ENCODE measurements around the gene ZBTB46. TPM values are rescaled to one million over a fixed set of nuclear protein-coding genes. Genes with fewer than 3 reads are reported as not detected.
A peak's percentile ranks its signal among the peaks of the same experiment; 100 is the strongest.

The ZBTB46 gene
- total RNA-seq, 2 donors from 2014 or later: 0.21 to 0.72 TPM

DNA sequence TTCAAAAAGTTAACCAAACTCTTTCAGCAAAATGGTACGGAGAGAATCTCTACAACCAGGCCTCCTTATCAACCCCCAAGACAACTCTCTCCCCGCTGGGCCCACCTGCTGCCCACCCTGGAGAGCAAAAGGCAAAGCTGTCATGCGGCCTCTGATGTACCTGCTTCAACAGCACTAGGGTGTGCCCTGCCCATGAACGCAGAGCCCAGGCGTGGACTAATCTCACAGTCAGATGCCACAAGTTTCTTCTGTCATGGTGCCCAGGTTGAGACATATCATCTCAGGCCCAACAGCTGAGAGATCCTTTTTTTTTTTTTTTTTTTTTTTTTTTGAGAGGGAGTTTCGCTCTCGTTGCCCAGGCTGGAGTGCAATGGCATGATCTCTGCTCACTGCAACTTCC is 65.2 kb downstream of the ZBTB46 start:
- Mint-ChIP-seq H3K27ac (no peak overlapping the region), H3K4me1 (no peaks in the 10 kb centered on the region), H3K4me3 (no peak overlapping the region), H3K36me3 (ENCODE audit: low read depth) (no peaks in the 10 kb centered on the region), H3K27me3 (no peaks in the 10 kb centered on the region)
- ATAC-seq (no peak), DNase-seq (no peak)
- no peaks in the 10 kb centered on the region for H3K9me3 ChIP-seq (ENCODE audit: control insufficient read depth, low read length, poor library complexity, severe bottlenecking)

DNA sequence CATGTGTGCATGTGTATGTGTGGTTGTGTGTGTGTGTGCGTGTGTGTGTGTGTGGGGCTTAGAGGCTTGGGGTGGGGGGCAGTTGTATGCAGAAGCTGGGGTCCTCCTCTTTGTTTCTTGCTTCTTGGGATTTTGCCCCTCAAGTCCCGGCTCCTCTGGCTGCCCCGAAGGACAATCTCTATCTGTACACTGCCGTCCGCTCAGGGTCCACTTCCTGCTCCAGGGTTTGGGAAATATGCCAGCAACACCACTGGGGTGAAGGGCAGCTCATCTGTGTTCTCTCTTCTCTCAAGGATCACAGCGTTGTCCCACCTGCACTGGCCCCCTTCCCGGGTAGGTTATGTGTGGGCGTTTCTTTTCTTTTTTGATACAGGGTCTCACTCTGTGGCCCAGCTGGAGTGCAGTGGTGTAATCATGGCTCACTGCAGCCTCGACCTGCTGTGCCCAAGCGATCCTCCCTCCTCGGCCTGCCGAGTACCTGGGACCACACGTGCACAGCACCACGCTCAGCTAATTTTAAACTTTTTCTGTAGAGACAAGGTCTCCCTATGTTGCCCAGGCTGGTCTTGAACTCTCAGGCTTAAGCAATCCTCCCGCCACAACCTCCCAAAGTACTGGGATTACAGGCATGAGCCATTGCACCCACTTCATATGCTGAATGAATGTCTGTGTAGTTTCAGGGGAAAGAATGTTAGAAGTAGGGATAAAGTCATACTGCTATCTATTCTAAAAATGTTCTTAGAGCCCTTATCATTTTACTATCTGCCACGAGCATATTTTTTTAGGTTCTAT is 65.8 kb downstream of the ZBTB46 start:
- Mint-ChIP-seq H3K36me3 (ENCODE audit: low read depth) (no peaks in the 10 kb centered on the region), H3K27ac (no peak overlapping the region), H3K4me3 (no peak overlapping the region), H3K27me3 (no peaks in the 10 kb centered on the region), H3K4me1 (no peaks in the 10 kb centered on the region)
- H3K9me3 ChIP-seq (ENCODE audit: control insufficient read depth, low read length, poor library complexity, severe bottlenecking): no peaks in the 10 kb centered on the region
- no peak for DNase-seq
- ATAC-seq: no peak

DNA sequence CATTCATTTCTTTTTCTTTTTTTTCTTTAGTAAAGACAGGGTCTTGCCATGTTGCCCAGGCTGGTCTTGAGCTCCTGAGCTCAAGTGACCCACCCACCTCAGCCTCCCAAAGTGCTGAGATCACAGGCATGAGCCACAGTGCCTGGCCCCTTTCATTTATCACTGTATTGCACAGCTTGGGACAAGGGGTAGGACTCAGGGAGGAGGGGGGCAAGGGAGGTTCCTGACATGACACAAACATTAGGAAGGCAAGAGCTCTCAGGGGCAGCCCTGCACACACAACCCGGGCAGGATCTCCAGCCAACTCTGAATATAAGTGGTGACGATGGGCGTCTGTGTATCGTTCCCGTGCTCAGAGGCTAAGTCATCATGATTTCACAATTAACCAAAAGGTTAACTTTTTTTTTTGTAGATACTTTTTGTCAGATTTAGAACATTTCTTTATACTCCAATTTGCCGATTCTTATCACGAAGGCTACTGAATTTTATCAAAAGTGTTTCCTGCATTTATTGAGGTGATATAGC is 71.6 kb downstream of the ZBTB46 start:
- Mint-ChIP-seq H3K4me3 (no peak overlapping the region), H3K36me3 (ENCODE audit: low read depth) (no peaks in the 10 kb centered on the region), H3K4me1 (peaks cover 8% of the 10 kb centered on the region), H3K27me3 (no peaks in the 10 kb centered on the region), H3K27ac (no peak overlapping the region)
- ATAC-seq (no peak), DNase-seq (no peak)
- no peaks in the 10 kb centered on the region for H3K9me3 ChIP-seq (ENCODE audit: control insufficient read depth, low read length, poor library complexity, severe bottlenecking)

DNA sequence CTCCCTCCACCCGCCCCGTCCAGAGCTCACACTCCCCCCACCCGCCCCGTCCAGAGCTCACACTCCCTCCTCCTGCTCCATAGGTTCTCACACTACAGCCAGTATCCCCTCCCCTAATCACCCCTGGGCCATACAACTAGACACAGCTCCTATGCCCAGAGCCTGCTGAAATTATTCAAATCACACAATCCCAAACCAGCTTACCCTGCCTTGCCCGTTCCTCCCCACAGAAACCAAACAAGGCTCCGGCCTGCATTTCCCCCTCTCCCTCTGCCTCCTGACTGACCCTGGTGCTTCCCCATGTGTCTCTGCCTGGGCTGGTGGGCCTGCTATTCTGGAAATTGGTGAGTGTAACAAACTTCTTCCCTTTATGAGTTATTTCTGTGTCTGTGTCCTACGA is 72.9 kb downstream of the ZBTB46 start:
- peaks cover 10% of the 10 kb centered on the region for H3K4me1 Mint-ChIP-seq
- H3K9me3 ChIP-seq (ENCODE audit: control insufficient read depth, low read length, poor library complexity, severe bottlenecking): no peaks in the 10 kb centered on the region

DNA sequence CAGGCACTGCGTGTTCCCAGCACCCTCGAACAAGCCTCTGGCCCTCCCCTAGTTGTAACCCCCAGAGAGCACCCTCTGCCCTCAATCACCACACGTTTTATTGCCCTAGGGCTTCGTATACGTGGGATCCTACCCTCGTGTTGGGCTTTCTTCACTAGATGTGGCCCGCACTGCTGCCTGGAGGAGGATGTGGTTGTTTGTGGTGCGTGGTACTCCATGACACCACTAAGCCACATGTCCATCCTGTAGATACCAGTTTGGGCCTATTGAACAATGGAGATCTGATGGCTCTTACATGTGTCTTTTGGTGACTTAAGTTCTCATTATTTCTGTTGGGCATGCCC is 74.4 kb downstream of the ZBTB46 start:
- no peak for DNase-seq
- Mint-ChIP-seq H3K27ac (no peak overlapping the region), H3K4me3 (no peak overlapping the region), H3K36me3 (ENCODE audit: low read depth) (no peaks in the 10 kb centered on the region), H3K27me3 (no peaks in the 10 kb centered on the region), H3K4me1 (peaks cover 10% of the 10 kb centered on the region)
- H3K9me3 ChIP-seq (ENCODE audit: control insufficient read depth, low read length, poor library complexity, severe bottlenecking): no peaks in the 10 kb centered on the region
- ATAC-seq: no peak

More for the DNA sequence above, 72.9 kb downstream of the ZBTB46 start:
- no peak for ATAC-seq
- Mint-ChIP-seq H3K27ac (no peak overlapping the region), H3K27me3 (no peaks in the 10 kb centered on the region), H3K4me3 (no peak overlapping the region), H3K36me3 (ENCODE audit: low read depth) (no peaks in the 10 kb centered on the region)
- no peak for DNase-seq

DNA sequence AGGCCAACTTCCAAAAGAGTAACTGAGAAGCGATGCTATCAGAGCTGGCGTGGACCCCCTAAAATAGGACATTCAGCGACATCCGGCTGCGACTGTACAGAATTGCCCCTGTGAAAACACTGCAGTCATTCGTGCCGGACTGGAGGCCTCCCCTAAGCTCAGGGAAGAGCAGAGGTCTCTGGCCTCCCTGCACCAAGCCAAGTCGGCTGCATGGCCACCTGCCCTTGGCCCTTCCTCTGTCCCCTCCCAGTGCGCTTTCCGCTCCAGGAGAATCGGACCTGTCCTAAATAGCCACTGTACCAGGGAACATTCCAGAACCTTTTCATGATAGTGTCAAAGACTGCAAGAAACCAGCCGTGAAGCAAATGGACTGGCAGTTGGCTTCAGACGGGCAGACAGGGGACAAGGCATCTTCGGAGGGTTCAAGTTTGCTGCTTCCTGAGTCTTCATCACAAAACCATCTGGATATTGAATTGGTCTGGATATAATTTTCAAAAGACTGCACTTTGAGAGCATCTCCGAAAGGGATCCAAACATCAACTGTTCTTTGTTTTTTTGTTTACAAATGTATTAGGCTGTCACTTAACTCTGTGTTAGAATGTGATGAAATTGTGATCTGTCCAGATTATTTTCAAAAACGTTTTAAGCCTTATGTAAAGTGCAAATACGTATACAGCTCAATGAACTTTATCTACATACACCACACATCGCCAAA is 75.0 kb downstream of the ZBTB46 start:
- H3K4me3 Mint-ChIP-seq: no peak overlapping the region
- no peaks in the 10 kb centered on the region for H3K9me3 ChIP-seq (ENCODE audit: control insufficient read depth, low read length, poor library complexity, severe bottlenecking)
- no peaks in the 10 kb centered on the region for H3K27me3 Mint-ChIP-seq
- no peak overlapping the region for H3K27ac Mint-ChIP-seq
- no peak for DNase-seq
- peaks cover 13% of the 10 kb centered on the region for H3K4me1 Mint-ChIP-seq
- H3K36me3 Mint-ChIP-seq (ENCODE audit: low read depth): no peaks in the 10 kb centered on the region
- ATAC-seq: no peak

DNA sequence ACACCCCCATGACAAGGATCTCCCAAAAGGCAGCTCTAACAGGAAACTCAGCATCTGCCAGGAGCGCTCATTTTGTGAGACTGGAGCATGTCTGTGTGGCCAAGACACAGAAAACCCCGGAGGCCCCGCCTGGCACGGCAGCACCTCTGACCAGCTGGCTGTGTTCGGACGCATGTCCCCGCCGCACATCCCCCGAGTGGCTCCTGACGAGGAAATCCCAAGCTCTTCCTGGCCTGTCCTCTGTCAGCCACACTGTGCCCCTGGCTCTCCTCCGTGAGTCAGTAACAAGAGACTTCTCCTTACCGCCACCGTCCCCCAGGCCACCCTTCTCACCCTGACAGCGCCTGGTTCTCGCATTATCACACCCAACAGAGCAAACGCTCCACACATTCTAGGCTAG is 77.1 kb downstream of the ZBTB46 start:
- DNase-seq (no peak), ATAC-seq (no peak)
- H3K27me3 Mint-ChIP-seq: no peaks in the 10 kb centered on the region
- no peak overlapping the region for H3K27ac Mint-ChIP-seq
- H3K4me3 Mint-ChIP-seq: no peak overlapping the region
- H3K36me3 Mint-ChIP-seq (ENCODE audit: low read depth): no peaks in the 10 kb centered on the region
- H3K4me1 Mint-ChIP-seq: peaks cover 14% of the 10 kb centered on the region
- no peaks in the 10 kb centered on the region for H3K9me3 ChIP-seq (ENCODE audit: control insufficient read depth, low read length, poor library complexity, severe bottlenecking)

DNA sequence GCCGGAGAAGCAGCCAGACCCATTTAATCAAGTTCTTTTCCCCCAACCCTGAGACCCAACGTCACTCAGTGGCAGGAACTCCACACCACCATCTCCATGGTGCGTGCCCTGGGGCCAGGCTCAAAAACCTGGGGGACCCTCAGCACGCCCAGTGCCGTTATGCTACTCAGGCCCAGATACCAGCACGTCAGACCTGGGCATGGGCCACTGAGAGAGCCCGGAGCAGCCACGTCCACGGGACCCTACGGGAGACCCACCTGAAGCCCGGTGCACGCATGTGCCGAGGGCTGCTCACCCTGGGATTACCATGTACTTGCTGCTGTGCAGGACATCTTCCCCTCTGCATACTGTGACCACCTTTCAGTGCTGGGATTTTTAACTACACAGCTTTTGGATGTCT is 77.7 kb downstream of the ZBTB46 start:
- H3K36me3 Mint-ChIP-seq (ENCODE audit: low read depth): no peaks in the 10 kb centered on the region
- no peaks in the 10 kb centered on the region for H3K9me3 ChIP-seq (ENCODE audit: control insufficient read depth, low read length, poor library complexity, severe bottlenecking)
- DNase-seq: no peak
- no peak for ATAC-seq
- no peak overlapping the region for H3K27ac Mint-ChIP-seq
- H3K27me3 Mint-ChIP-seq: no peaks in the 10 kb centered on the region
- no peak overlapping the region for H3K4me3 Mint-ChIP-seq
- H3K4me1 Mint-ChIP-seq: peaks cover 14% of the 10 kb centered on the region

DNA sequence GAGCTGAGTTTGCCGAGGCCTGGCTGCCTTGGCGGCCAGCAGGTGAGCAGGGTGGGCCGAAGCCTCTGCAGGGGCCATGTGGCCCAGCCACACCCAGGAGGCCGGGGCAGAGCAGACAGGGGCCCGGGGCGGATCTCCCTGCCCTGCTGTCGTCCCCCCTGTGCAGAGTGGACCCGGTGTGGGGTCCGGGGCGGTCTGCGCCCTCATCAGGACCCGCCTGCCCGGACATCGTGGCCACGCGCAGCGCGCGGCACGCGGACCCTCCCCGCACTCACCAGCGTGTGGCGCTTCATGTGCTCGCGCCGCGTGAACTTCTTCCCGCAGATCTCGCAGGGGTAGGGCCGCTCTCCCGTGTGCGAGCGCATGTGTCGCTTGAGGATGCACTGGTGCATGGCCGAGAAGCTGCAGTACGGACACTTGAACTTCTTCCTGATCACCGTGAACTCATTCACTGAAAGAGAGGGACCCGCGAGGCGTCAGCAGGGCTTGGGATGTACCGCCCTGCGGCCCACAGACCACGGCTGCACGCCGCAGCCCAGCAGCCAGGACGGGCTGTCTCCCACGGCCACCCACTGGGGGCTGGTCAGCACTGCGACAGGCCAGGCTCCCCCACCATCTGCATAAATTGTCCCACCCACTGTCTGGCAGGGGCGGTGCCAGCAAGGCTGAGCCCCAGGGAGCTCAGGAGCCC is 78.5 kb downstream of the ZBTB46 start:
- H3K36me3 Mint-ChIP-seq (ENCODE audit: low read depth): no peaks in the 10 kb centered on the region
- no peak for ATAC-seq
- H3K4me3 Mint-ChIP-seq: no peak overlapping the region
- no peaks in the 10 kb centered on the region for H3K27me3 Mint-ChIP-seq
- H3K27ac Mint-ChIP-seq: no peak overlapping the region
- no peaks in the 10 kb centered on the region for H3K9me3 ChIP-seq (ENCODE audit: control insufficient read depth, low read length, poor library complexity, severe bottlenecking)
- H3K4me1 Mint-ChIP-seq: peaks cover 14% of the 10 kb centered on the region
- DNase-seq: no peak

DNA sequence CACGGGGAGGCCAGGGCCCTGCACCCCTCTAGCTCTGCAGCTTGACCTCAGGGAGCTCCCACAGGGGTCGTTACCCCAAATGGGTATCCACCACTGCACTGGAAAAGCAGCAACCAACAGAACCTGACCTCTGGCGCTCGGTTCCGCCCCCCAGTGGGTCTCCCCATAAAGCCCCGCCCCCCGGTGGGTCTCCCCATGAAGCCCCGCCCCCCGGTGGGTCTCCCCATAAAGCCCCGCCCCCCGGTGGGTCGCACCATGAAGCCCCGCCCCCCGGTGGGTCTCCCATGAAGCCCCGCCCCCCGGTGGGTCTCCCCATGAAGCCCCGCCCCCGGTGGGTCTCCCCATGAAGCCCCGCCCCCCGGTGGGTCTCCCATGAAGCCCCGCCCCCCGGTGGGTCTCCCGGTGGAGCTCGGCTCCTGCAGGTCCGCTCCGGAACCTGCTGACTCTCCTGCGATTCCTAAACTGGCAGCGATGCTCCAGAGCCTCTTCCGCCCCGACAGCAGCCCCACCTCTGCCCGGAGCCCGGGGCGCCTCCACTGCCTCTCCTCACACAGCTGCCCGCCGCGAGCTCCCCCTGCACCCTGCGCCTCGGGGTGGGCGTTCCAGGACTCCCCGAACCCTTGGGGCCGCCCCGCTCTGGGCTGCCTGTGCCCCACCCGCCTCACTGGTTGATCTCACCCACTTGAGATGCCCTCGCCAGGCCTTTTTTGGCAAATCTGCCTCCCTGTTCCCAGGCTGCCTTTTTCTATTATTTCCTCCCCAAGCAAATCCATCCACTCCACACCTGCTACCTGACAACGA is 79.4 kb downstream of the ZBTB46 start:
- ATAC-seq: peak; percentile 20
- Mint-ChIP-seq H3K36me3 (ENCODE audit: low read depth) (no peaks in the 10 kb centered on the region), H3K27ac (peak overlapping the region; percentile 61), H3K4me3 (peak overlapping the region; percentile 76), H3K4me1 (peaks cover 11% of the 10 kb centered on the region), H3K27me3 (no peaks in the 10 kb centered on the region)
- DNase-seq: no peak
- no peaks in the 10 kb centered on the region for H3K9me3 ChIP-seq (ENCODE audit: control insufficient read depth, low read length, poor library complexity, severe bottlenecking)

DNA sequence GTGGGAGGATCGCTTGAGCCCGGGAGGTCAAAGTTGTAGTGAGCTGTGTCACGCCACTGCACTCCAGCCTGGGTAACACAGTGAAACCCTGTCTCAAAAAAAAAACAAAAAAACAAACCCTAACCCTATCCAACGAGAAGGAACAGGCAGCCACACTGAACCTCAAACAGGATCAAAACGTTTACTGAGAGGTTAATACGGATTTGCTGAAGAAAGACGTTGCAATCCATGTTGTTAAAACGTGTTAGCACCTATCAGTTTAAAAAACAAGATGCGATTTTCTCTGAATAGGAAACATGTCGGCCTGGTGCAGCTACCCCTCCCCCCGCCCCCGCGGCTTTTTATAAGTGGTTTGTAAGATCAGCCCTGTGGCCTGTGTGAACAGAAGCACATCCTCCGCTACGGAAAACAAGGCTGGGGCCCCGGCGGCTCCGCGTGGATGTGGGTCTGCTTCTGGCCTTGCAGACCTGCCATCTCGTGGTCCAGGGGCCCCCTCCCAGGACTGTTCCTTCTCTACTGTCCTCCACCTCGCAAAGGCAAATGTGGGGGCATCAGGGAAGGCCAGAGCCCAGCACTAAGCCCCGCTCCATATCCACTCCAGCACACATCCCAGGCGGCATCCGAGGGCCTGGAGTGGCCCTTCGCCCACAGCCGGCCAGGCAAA is 80.1 kb downstream of the ZBTB46 start:
- DNase-seq (peak in 1 of 3 donors; percentile 37), ATAC-seq (peak; percentile 94)
- Mint-ChIP-seq H3K27me3 (no peaks in the 10 kb centered on the region), H3K4me3 (peak overlapping the region; percentile 76), H3K27ac (peak overlapping the region; percentile 61), H3K36me3 (ENCODE audit: low read depth) (no peaks in the 10 kb centered on the region), H3K4me1 (peaks cover 8% of the 10 kb centered on the region)
- H3K9me3 ChIP-seq (ENCODE audit: control insufficient read depth, low read length, poor library complexity, severe bottlenecking): no peaks in the 10 kb centered on the region

All from T-helper 17 cell (primary cell).